Aorta (tissue), 5 donors: ENCODE measurements around the gene SAMD5. TPM values are rescaled to one million over a fixed set of nuclear protein-coding genes. Genes with fewer than 3 reads are reported as not detected.
"Not testable (repeated sequence)": the region's sequence is repeated elsewhere in the genome, so short reads cannot be mapped to it uniquely, and the experiment has no call there.

Experiments
- ATAC-seq: fragments of 200-7000 bp; cut with Tn5 transposase; one replicate; pipeline ENCODE4 v1.9.1; 2022; ENCODE audit warnings: moderate library complexity; ENCODE audit not compliant: low FRiP score
- DNase-seq, 2 donors: peaks; one replicate each; pipeline ENCODE4 v3.0.0-alpha.2; 2020
- H3K27ac ChIP-seq, 2 donors: one replicate each; pipeline ENCODE4 v1.5.1; 2013; ENCODE audit warnings: low read length in 2 of 2, mild to moderate bottlenecking in 2 of 2, moderate library complexity in 2 of 2, control low read depth in 1 of 2, inconsistent platforms in 1 of 2, low read depth in 1 of 2
- H3K27me3 ChIP-seq, 2 donors: one replicate each; pipeline ENCODE4 v1.6.1; 2013; ENCODE audit warnings: control low read depth in 1 of 2, low read length in 1 of 2, mild to moderate bottlenecking in 1 of 2, moderate library complexity in 1 of 2; ENCODE audit not compliant: insufficient read depth in 2 of 2, control insufficient read depth in 1 of 2
- H3K36me3 ChIP-seq, 2 donors: one replicate each; pipeline ENCODE4 v1.6.1; 2013; ENCODE audit warnings: control low read depth in 1 of 2, low read length in 1 of 2, mild to moderate bottlenecking in 1 of 2; ENCODE audit not compliant: insufficient read depth in 2 of 2, control insufficient read depth in 1 of 2
- H3K4me1 ChIP-seq, 2 donors: one replicate each; pipeline ENCODE4 v1.6.1; 2013; ENCODE audit warnings: low read length in 2 of 2, control low read depth in 1 of 2, mild to moderate bottlenecking in 1 of 2, moderate library complexity in 1 of 2; ENCODE audit not compliant: insufficient read depth in 2 of 2, control insufficient read depth in 1 of 2
- H3K4me3 ChIP-seq, 2 donors: one replicate each; pipeline ENCODE4 v1.5.1; 2013; ENCODE audit warnings: low read length in 2 of 2, control low read depth in 1 of 2, mild to moderate bottlenecking in 1 of 2
- H3K9me3 ChIP-seq: one replicate; pipeline ENCODE4 v1.6.1; 2013; ENCODE audit warnings: mild to moderate bottlenecking, low read length; ENCODE audit not compliant: control insufficient read depth
- WGBS, 2 donors: extraction: QIAGEN DNeasy Blood & Tissue Kit; methylation state at CpG; one replicate each; pipeline ENCODE4 v1.1.7; 2013; 5-methylcytosine and 5-hydroxymethylcytosine counted together
- intact Hi-C, 2 donors: fragments of 100-400 bp; cut with DNase I; formaldehyde crosslinking; loops; one replicate each; pipeline versions ENCODE4 v1.14.2 to v1.15.0; 2022
- polyA plus RNA-seq, 2 donors: library from polyadenylated mRNA; stranded (reverse); fragments of 200-250 nt; gene quantifications; one replicate each; pipeline ENCODE4 v1.2.3, GENCODE V29; 2013
- total RNA-seq, 2 donors: library from RNA; stranded (reverse); fragmentation: NEBNext Ultra II Directional; extraction: Animal tissue kit (Norgen Biotek cat#: 25700); gene quantifications; one replicate each; pipeline ENCODE4 v1.2.1, GENCODE V29; 2021
- donor health status: healthy with polysubstance abuse.
- donor health status: Bipolar disorder and iron deficiency.
- donor health status: DM: no; HTN: no; CAD: no.
- donor health status: DM: no; HTN: no; CAD: no.
- donor health status: DM: yes; HTN: yes; CAD: no.

The SAMD5 gene
- total and polyA plus RNA-seq, 4 donors, result 0.50 to 3.8 (median 1.9) TPM

DNA sequence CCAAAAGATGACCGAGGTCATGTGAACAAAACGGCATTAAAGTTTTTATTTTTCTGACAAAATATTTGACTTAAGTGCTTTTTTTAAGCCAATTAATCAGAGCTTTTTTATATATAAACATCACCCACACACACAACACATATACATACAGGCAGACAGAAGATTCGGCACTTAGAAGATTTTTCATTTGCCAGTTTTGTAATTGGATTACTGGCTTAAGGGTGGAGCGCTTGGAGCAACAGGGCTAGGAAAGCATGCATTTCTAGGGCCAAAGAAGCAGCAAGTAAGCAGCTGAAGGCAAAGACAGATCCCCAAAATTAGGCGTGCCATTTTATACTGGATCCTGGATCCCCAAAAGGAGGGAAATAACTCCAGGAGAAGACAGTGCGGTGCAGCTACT, 30.3 kb downstream of the SAMD5 start:
- H3K27ac ChIP-seq, result no peak overlapping the region
- intact Hi-C loops, result no loop called here
- 95 to 96% methylated on average over 6 of the region's 6 CpGs for WGBS, 2 donors
- H3K36me3 ChIP-seq, result no peaks in the 10 kb centered on the region
- H3K4me1 ChIP-seq, result no peaks in the 10 kb centered on the region
- no peaks in the 10 kb centered on the region for H3K9me3 ChIP-seq
- no peaks in the 10 kb centered on the region for H3K27me3 ChIP-seq
- ATAC-seq, result no peak
- no peak for DNase-seq
- no peak overlapping the region for H3K4me3 ChIP-seq

DNA sequence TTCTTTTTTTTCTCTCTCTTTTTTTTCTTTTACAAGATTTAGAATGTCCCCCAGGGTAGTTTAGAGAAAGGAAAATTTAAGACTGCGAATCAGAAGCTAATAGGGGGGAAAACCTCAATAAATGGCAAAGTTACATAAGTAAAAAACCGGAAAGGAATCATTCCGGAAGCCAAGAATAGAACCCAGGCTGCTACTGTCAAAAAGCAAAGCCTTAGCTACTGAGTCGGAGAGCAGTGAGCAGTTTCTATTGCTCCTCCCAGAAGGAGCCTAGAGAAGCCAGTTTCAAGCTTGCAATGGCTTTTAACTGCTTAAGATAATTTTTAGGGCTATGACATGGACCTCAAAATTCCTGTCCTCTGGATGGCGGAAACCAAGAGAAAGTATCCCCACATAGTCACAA, 31.6 kb downstream of the SAMD5 start:
- ATAC-seq, result no peak
- WGBS, 2 donors, result 85 to 87% methylated on average over 5 of the region's 5 CpGs

DNA sequence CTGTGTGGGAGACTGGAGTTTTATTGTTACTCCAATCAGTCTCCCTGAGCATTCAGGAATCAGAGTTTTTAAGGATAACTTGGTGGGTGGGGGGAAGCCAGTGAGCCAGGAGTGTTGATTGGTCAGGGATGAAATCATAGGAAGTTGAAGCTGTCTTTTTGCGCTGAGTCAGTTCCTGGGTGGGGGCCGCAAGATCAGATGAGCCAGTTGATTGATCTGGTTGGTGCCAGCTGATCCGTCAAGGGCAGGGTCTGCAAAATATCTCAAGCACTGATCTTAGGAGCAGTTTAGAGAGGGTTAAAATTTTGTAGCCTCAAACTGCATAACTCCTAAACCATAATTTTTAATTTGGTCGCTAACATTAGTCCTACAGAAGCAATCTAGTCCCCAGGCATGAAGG, 33.9 kb downstream of the SAMD5 start:
- intact Hi-C loops, H3K36me3 ChIP-seq, H3K9me3 ChIP-seq, H3K27ac ChIP-seq, DNase-seq, ATAC-seq, H3K4me3 ChIP-seq, H3K4me1 ChIP-seq, H3K27me3 ChIP-seq: not testable (repeated sequence)
- 85 to 94% methylated on average over 4 of the region's 4 CpGs for WGBS, 2 donors

More for the DNA sequence above, 31.6 kb downstream of the SAMD5 start:
- Histone ChIP-seq H3K27ac (no peak overlapping the region), H3K27me3 (no peaks in the 10 kb centered on the region), H3K9me3 (no peaks in the 10 kb centered on the region), H3K4me3 (no peak overlapping the region), H3K4me1 (no peaks in the 10 kb centered on the region), H3K36me3 (no peaks in the 10 kb centered on the region)
- intact Hi-C loops, result no loop called here
- DNase-seq, result no peak

GRCh38 chr6:147544420-147544819, 35.9 kb downstream of the SAMD5 start:
- WGBS, 2 donors, result 79 to 82% methylated on average over 2 of the region's 2 CpGs
- intact Hi-C loops, result no loop called here
- no peak overlapping the region for H3K27ac ChIP-seq
- H3K9me3 ChIP-seq, result no peaks in the 10 kb centered on the region
- H3K4me3 ChIP-seq, result no peak overlapping the region
- ATAC-seq, result no peak
- no peaks in the 10 kb centered on the region for H3K27me3 ChIP-seq
- no peaks in the 10 kb centered on the region for H3K36me3 ChIP-seq
- no peak for DNase-seq
- H3K4me1 ChIP-seq, result no peaks in the 10 kb centered on the region

DNA sequence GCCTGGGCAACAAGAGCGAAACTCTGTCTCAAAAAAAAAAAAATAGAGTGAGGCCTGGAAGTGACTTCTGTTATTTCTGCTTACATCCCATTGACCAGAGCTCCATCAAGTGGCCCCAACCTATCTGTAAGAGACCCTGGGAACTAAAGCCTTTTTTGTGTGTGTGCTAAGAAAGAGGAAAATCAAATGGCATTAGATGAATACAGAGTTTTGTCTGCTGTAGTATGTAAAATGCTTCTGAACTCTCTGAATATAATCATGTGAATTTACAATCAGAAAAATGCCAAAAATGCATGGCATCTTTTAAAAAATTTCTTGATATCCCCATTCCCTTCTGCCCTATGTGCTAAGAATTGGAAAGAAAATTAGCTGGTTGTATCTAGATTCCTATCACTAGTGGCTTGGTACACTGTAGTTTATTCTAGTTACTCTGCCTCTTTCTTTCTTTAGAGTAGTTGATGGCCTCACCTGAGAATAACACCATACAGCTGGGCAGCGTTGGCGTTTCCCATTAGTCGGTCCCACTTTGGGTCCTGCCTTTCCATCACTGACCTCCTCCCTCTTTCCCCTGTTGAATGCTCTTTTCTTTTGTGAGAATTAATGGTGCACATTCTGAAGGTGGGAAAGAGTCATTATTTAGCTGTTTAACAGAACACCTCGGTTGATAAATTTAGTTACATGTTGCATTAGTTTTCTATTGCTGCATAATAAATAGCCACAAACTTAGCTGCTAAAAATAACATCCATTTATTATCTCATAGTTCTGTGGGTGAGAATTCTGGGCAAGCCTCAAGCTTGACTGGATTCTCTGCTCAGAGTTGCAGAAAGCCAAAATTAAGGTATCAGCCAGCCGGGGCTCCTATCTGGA, 38.2 kb downstream of the SAMD5 start:
- 26 to 53% methylated on average over 5 to 6 of the region's 6 CpGs for WGBS, 2 donors
- Histone ChIP-seq H3K4me3 (no peak overlapping the region), H3K36me3 (no peaks in the 10 kb centered on the region), H3K27me3 (no peaks in the 10 kb centered on the region), H3K27ac (no peak overlapping the region), H3K4me1 (no peaks in the 10 kb centered on the region), H3K9me3 (no peaks in the 10 kb centered on the region)
- ATAC-seq (no peak), DNase-seq (no peak)
- intact Hi-C loops, result no loop called here

DNA sequence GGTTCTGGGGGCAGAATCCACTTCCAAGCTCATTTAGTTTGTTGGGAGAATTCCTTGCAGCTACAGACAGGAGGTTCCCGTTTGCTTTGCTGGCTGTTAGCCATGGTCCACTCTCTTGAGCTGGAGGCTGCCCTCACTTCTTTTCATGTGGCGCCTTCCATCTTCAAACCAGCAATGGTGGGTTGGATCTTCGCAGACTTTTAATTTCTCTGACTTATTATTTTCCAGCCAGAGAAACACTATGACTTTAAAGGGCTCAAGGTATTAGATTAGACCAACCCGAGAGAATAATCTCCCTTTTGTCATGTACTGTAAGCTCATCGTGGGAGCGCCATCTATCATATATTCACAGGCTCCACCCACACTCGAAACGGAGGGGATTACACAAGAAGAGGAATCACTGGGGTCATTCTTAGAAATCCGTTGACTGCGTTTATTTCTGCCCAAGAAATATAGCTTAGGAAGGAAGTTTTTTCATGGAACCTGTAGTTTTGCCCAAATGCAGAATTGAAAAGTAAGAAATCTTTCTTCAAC, 38.9 kb downstream of the SAMD5 start:
- no peak for DNase-seq
- Histone ChIP-seq H3K27ac (no peak overlapping the region), H3K4me3 (no peak overlapping the region), H3K9me3 (no peaks in the 10 kb centered on the region), H3K36me3 (no peaks in the 10 kb centered on the region), H3K27me3 (no peaks in the 10 kb centered on the region), H3K4me1 (no peaks in the 10 kb centered on the region)
- ATAC-seq, result no peak
- intact Hi-C loops, result no loop called here
- 61 to 74% methylated on average over 10 of the region's 10 CpGs for WGBS, 2 donors

GRCh38 chr6:147548921-147549475, 40.5 kb downstream of the SAMD5 start:
- Histone ChIP-seq H3K27me3 (no peaks in the 10 kb centered on the region), H3K9me3 (no peaks in the 10 kb centered on the region), H3K36me3 (no peaks in the 10 kb centered on the region), H3K27ac (no peak overlapping the region), H3K4me1 (no peaks in the 10 kb centered on the region), H3K4me3 (no peak overlapping the region)
- WGBS, 2 donors, result 87 to 93% methylated on average over 3 of the region's 3 CpGs
- intact Hi-C loops, result no loop called here
- no peak for DNase-seq
- no peak for ATAC-seq

- ATAC-seq (no peak), DNase-seq (no peak)
- 79 to 85% methylated on average over 4 of the region's 4 CpGs for WGBS, 2 donors
- H3K9me3 ChIP-seq, result no peaks in the 10 kb centered on the region
- H3K4me3 ChIP-seq, result no peak overlapping the region
- intact Hi-C loops, result no loop called here
- no peaks in the 10 kb centered on the region for H3K36me3 ChIP-seq
- no peak overlapping the region for H3K27ac ChIP-seq
- no peaks in the 10 kb centered on the region for H3K27me3 ChIP-seq
- H3K4me1 ChIP-seq, result no peaks in the 10 kb centered on the region
These were observed 41.0 kb downstream of the SAMD5 start for GRCh38 chr6:147549531-147549930.

DNA sequence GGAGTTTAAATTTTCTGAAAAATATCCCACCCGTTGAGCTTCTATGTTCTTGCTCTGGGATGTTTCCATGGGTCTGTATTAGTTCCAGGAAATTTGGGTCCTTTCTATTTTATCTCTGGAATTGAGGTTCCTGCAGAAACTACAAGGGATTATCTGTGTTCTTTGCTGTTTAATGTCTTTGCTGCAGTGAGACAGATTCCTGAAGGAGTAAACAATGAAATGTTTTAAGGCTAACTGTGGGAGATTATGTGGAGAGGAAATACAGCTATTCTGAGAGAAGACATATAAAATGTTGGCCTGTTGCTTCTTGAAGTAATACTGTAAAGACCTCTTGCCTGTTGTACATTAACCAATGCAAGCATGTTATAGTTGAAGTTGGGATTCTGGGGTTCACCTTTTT, 43.5 kb downstream of the SAMD5 start:
- Histone ChIP-seq H3K27ac (no peak overlapping the region), H3K4me1 (no peaks in the 10 kb centered on the region), H3K9me3 (no peaks in the 10 kb centered on the region), H3K36me3 (no peaks in the 10 kb centered on the region), H3K27me3 (no peaks in the 10 kb centered on the region), H3K4me3 (no peak overlapping the region)
- no peak for DNase-seq
- intact Hi-C loops, result no loop called here
- ATAC-seq, result no peak
- 57 to 68% methylated on average over 1 of the region's 1 CpG for WGBS, 2 donors
